ENCODE results near the gene KISS1.

KISS1 gene

DNA sequence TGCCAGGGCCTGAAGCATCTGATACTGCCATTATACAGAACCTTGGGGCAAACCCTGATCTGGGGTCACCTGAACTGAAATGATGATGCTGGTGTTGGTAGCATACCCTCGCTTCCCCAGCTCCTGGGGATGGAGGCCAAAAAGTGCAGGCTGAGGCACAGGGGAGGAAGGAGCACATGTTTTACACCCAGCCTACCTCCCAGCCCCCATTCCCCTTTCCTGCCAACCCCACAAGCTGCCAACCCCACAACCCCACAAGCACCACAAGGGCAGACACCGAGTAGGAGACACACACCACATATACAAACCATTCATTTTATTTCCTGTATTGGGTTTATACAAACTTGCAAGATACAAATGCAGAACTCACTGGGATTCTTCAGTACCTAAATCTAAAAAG, 22.3 kb upstream of the KISS1 start:
- DNase-seq (ENCODE audit: low read depth) = no peak
- TF ChIP-seq, protein P1, sequence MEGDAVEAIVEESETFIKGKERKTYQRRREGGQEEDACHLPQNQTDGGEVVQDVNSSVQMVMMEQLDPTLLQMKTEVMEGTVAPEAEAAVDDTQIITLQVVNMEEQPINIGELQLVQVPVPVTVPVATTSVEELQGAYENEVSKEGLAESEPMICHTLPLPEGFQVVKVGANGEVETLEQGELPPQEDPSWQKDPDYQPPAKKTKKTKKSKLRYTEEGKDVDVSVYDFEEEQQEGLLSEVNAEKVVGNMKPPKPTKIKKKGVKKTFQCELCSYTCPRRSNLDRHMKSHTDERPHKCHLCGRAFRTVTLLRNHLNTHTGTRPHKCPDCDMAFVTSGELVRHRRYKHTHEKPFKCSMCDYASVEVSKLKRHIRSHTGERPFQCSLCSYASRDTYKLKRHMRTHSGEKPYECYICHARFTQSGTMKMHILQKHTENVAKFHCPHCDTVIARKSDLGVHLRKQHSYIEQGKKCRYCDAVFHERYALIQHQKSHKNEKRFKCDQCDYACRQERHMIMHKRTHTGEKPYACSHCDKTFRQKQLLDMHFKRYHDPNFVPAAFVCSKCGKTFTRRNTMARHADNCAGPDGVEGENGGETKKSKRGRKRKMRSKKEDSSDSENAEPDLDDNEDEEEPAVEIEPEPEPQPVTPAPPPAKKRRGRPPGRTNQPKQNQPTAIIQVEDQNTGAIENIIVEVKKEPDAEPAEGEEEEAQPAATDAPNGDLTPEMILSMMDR (conservative IDR thresholded peaks at IDR 0.05; ENCODE audit: control insufficient read depth, insufficient read depth, low read depth, low read length) = no peak
- no peak overlapping the region for H3K4me3 ChIP-seq (ENCODE audit: control insufficient read depth, low read depth, low read length)

DNA sequence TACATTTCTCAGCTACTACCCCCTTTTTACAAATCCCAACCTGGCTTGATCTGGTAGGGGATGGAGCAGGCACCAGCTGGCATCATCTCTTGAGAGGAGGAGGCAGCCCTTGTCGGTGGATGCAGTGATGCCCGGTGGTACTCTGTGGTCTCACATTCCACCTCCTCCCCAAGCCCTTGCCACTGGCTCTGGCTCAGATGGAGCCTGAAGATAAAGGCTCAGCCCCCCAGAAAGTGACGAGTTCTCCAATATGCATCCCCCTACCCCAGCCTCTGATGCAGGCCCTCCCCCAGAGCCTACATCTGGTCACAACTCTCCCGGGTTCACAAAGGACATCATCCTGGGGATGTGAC, 21.3 kb upstream of the KISS1 start:
- no peak overlapping the region for H3K4me3 ChIP-seq (ENCODE audit: control insufficient read depth, low read depth, low read length)
- TF ChIP-seq, protein P1 (conservative IDR thresholded peaks at IDR 0.05; ENCODE audit: control insufficient read depth, insufficient read depth, low read depth, low read length) = no peak
- no peak for DNase-seq (ENCODE audit: low read depth)

DNA sequence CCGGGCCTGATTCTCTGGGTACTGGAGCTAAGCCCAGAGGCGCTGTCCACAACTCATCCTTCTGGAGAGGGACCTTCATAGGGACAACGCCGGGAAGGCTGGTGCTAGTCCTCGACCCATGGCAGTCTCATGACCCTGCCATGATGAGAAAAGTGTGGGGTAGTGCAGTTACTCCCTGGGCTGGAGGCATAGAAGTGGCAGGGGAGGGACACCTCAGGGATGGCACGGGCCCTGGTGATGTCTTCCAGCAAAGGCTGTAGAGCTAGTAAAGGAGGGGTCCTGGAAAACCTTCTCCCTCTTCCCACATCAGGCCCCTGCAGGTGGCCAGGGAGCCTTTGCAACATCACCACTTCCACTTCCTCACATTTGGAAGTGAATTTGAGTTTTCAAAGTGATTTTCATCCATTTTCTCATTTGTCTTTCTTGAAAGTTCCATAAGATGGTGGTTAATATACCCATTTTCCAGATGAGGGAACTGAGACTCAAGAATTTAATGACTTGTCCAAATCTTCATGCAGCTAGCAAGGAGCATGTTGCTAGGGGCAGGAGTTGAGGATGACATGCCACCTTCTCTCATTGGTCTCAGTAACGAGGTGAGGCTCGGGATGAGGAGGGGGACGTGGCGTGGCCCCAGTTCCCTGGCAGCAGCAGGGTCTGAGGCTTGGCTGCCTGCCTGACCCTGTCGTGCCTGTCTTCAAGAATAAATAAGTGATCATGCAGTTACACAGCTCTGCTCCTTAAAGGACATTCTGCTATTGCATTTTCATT, 20.8 kb upstream of the KISS1 start:
- no peak overlapping the region for H3K4me3 ChIP-seq (ENCODE audit: control insufficient read depth, low read depth, low read length)
- TF ChIP-seq, protein P1 (conservative IDR thresholded peaks at IDR 0.05; ENCODE audit: control insufficient read depth, insufficient read depth, low read depth, low read length) = no peak
- DNase-seq (ENCODE audit: low read depth) = no peak

DNA sequence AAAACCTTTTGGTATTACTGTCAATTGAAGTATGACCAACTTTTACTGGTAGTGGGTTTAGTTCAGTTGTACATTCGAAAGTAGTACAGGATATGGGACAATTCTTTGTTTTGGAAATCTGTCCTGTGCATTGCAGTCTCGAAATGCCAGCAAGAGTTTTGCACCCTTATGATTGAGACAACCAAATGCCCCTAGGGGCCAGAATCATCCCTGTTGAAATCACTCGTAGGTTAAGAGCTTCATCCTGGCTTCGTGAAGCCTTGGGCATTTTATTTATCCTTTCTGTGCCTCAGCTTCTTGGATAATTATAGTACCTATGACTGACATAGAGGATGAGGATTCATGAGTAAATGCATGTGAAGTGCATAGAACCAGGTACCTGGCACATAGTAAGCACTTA, 19.9 kb upstream of the KISS1 start:
- no peak overlapping the region for H3K4me3 ChIP-seq (ENCODE audit: control insufficient read depth, low read depth, low read length)
- DNase-seq (ENCODE audit: low read depth) = no peak
- TF ChIP-seq, protein P1 (conservative IDR thresholded peaks at IDR 0.05; ENCODE audit: control insufficient read depth, insufficient read depth, low read depth, low read length) = no peak

DNA sequence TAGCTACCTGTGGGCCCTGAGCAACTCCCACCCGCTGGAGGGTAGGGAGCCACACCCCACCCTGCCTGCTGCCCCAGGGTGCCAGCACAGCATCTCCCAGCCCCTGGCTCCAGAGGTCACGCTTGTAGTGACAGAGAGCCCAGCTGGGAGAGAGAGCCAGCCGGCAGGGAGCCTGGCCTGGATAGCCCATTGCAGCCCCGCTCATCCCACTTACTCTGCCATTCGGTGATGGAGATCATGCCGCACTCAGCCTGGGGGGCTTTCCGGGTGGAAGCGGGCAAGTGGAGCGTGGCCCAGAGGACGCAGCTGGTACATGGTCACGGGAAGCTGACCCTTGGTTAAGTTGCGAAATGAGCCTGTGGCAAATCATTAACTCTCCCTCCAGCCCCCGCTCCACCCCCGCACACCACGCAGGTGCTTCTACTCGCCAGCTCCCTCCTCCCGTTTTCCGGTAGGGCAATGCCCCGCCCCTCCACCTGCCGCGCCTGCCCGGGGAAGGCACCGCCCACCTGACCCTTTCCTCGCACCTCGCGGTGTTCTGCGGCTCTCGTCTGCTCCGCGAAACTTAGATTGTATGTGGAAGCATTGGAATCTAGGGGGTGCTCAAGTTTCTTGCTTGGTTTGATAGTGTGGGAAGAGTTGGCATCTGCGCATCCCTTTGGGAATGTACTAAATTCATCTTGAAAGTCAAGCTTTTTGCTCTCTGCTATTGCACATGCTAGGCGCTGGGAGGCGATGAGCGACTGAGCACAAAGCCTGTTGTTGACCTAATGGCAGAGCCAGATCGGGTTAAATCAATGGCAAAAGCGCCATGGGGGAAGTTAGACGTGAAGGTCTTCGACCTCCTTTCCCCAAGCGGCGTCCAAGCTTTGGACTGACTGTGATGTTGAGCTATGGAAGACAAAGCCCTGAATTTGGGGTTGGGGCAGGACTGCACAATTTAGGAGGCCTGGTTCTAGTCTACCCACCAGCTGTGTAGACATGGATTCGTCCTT, 17.7 kb upstream of the KISS1 start, which contains the start of gene GOLT1A:
TSS of gene GOLT1A (minus strand) at position 321 of the 995 bp plus-strand sequence. CDS start at position 239, 82 bp downstream.
- TF ChIP-seq, protein P1 (conservative IDR thresholded peaks at IDR 0.05; ENCODE audit: control insufficient read depth, insufficient read depth, low read depth, low read length) = peak; percentile 92
- DNase-seq (ENCODE audit: low read depth) = peak; percentile 84
- no peak within 1 kb of the TSS for H3K4me3 ChIP-seq (ENCODE audit: control insufficient read depth, low read depth, low read length)

DNA sequence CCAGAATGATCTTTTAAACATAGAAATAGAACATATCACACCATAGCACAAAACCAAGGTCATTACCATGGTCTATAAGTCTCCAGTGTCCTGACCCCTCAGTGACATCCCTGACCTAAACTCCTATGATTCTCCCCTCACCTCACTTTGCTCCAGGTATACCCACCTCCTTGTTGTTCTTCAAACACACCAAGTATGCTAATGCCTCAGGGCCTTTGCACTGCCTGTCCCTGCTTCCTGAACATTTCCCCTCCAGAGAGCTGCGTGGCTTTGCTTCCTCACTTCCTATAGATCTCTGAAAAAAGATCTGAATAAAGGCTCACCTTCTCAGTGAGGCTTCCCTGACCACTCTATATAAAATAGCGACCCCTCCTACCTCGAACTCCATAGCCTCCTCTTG, 16.4 kb upstream of the KISS1 start:
- no peak overlapping the region for H3K4me3 ChIP-seq (ENCODE audit: control insufficient read depth, low read depth, low read length)
- TF ChIP-seq, protein P1 (conservative IDR thresholded peaks at IDR 0.05; ENCODE audit: control insufficient read depth, insufficient read depth, low read depth, low read length) = no peak
- no peak for DNase-seq (ENCODE audit: low read depth)
